HG03342 (cell line): Measurements from ENCODE around the gene TWF2.

Source experiments
- ATAC-seq: cut with Tn5 transposase; IDR thresholded peaks from one replicate; pipeline ENCODE4 v1.9.1; 2021; ENCODE audit warnings: mild to moderate bottlenecking, moderate library complexity; ENCODE audit not compliant: unreplicated experiment

TWF2 gene

DNA sequence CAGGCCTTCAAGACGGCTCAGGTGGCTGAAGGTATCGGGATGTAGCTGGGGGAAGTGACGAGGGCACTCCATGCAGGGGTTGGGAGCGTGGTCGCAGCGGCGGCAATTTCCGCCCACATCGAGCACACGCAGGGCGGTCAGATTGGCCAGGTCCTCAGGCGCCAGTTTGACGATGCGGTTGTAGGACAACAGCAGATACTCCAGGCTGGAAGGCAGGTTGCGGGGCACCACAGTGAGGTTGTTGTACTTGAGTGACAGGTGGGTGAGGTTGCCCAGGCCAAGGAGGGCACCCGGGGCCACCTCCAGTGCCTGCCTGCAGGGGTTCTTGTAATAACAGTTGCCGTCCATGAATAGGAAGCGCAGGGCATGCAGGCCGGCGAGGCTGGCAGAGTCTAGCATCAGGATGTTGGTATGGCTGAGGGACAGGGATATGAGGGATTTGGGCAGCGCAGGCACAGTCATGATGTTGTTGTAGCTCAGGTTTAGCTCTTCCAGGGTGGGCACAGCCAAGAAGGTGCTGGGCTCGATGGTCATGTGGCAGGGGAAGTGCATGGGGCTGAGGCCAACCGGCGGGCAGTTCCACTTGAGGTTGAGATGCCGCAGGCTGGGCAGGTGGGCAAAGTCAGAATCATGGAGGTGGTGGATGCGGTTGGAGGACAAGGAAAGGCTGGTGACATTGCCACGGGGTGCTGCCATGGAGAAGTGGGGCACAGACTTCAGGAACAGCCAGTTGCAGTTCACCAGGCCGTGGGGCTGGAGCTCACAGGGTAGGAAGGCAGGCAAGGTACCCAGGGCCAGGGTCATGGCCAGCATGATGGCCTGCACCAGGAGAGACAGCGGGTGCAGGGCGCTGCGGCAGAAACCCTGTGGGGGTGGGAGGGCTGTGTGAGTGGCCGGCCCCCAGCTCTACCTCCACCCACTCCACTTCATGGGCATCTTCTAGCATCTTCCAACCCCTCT, 15.2 kb downstream of the TWF2 start:
- ATAC-seq = no peak

DNA sequence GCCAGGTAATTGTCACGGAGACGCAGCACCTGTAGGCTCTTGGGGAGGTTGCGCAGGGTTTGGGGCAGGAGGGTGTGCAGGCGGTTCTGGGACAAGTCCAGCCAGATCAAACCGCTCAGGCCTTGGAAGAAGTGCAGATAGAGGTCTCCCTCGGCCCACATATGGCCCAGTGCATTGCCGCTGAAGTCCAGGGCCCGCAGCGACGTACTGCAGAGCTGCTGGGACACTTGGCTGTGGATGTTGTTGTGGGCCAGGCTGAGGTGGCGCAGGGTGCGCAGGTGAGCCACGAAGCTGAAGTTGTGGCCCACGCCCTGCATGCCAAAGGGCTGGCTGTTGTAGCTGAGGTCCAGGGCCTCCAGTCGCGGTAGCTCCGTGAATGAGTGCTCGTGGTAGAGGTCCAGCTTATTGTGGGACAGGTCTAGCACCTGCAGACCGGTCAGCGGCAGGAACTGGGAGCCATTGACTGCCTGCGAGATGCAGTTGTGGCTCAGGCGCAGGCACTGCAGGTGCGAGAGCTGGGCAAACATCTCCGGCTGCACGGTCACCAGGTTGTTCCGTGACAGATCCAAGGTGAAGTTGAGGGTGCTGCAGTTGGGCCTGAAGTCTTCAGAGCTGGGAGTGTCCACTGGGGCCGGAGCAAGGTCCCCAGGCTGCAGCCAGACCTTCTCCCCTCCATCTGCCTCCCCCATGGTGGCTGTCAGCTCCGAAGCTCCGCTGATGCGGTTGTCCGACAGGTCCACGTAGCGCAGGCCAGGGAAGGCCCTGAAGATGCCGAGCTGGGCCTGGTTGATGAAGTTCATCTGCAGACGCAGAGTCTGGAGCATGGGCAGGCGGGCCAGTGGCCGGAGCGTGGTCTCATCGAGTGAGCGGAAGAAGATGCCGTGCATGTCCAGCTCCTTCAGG, 16.4 kb downstream of the TWF2 start:
- ATAC-seq = no peak

DNA sequence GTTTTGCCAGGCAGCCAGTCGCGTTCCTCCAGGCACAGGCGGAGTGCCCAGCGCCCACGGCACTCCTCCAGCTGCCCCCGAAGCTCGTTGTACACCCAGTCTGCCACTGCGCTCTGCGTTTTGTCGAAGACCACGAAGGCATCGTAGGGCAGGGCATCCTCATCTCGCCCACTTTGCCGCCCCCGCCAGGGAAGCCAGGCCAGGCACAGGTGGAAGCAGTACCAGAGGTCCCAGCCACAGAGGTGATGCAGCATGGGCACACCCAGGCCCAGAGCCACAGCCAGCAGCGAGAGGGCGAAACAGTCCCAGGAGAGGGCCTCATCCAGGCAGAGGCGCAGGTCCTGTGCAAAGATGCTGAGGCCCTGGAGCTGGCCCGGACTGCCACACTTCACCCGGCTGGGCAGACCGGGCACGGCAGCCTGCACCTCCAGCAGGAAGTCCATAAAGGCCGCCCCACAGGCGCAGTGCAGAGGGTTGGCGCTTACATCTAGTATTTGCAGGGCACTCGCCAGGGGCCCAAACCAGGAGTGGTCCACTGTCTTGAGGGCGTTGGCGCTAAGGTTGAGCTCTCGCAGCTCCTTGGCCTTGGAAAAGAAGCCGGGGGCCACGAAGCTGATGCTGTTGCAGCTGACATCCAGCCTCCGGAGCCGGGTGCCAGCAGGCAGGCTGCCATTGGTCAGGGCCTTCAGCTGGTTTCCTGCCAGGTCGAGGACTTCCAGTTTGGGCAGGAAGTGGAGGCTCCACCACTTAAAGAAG, 17.2 kb downstream of the TWF2 start:
- no peak for ATAC-seq

DNA sequence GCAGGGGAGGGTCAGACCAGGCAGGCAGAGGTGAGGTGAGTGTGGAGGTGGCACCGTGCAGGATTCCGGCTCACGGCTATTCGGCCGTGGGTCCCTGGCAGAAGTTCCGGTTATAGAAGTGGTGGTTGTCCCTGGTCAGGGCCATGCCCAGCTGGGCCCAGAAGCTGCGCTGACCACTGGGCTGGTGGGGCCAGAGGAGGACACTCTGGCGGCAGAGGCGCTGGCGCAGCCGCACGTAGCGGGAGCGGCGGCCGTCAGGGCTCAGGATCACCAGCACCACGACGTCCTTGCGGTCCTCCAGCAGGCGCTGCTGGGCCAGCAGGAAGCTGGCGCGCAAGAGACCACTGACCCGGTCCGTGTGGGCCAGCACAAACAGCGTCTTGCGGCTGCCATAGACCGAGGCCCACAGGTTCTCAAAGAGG, 17.8 kb downstream of the TWF2 start:
- ATAC-seq = no peak

- ATAC-seq = peak; percentile 48
Measured at GRCh38 chr3:52220380-52221026, 18.5 kb downstream of the TWF2 start.

DNA sequence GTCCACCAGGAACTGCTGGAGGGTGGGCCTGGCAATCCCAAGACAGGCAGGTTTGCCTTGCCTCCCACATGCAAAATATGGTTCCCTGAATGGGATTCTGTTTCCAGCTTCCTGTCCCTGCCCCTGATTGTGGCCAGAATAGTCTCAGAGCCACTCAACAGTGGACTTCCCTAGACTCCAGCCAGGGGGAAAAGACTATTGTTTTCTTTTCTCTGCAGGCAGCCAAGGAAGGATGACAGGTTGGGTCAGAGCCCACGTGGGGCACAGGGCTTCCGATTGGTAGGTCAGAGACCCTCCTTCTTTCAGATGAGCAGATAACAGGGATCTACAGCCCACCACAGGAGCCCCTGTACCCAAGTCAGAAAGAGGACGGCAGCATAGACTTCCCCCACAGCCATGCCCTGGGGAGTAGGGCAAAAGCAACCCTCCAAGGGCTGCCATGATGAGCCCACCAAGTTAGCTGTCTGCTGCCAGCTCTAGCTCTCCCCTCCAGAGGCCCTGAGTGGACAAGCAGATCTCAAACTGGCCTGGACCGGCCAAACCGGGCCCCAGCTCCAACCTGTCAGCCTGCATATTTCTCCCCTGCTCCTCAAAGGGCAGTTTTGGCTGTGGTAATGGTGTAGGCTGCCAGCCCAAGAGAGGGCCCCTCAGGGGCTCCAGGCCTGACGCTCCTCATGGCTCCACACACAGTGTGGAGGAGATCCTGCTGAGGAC, 19.9 kb downstream of the TWF2 start:
- no peak for ATAC-seq

DNA sequence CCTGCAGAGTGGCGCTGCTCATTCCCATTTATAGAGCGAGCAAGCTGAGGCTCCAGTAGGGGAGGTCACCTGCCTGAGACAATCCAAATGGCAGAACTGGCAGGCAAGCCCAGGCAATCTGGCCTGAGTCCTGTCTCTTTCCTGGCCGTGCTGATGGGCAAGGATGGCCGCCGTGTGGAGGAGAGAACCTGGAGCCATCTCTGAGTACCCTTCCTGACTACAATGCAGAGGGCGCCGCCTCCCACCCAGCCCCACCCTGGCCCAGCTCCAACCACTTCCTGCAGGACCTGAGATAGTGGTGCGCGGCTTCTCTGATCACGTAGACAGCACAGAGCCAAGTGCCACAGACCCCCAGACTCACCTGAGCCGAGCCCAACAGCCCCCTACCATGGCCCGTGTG, 20.5 kb downstream of the TWF2 start:
- no peak for ATAC-seq

DNA sequence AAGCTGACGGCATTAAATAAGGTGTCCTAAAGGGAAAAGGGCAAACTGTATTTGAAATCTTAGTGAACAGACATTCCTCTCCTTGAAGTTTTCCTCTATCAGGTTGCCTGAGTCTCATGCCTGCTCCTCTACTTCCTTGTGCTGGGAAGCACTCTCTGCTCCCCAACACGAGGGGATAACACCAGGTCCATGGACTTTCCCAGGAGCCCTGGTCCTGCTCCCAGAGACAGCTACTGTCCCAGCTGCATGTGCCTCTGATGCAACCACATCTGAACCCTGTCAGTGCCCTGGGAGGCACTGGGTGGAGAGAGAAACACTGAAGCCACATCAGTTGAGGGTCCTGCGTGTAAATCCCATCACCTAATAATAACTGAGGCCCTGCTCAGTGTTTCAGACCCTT, 20.9 kb downstream of the TWF2 start:
- ATAC-seq = no peak

GRCh38 chr3:52217409-52217805, 21.6 kb downstream of the TWF2 start:
- no peak for ATAC-seq

DNA sequence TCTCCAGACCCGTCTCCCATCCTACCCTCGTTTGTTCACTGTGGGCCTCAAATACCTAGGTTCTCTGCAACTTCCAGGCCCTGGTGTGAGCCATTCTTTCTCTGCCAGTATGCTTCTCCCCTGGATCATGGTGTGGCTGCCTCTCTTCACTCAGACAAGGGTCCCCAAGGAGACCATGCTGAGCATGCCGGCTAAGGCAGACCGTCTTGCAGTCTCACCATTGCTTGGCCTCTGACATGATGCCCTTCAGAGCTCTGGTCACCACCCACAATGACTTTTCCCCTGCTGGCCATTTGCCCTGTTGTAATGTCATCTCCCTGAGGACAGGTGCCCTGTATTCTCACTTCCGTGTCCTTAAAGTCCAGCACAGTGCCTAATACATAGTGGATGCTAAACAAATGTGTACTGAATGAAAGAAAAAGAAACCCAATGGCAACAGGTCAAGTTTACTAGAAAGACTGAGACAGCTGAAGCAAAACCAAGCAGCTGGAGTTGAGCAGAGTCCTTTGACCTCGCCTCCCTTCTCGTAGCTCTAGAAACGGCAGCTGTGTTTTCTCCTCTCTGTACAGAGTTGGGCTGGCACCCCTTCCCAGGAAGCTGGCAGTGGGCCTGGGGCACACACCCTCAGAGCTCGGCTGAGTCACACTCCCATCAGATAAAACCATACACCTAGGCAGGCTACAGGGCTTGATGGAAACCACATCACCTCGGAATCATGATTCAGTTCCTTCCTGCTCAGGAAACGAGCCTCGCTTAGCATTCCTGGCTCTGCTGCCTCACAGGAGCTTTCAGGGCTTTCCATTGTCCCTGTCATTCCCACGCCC, 22.2 kb downstream of the TWF2 start:
- ATAC-seq = no peak

GRCh38 chr3:52215351-52215750, 23.6 kb downstream of the TWF2 start:
- no peak for ATAC-seq

- no peak for ATAC-seq
Measured at GRCh38 chr3:52213901-52214300, 25.1 kb downstream of the TWF2 start.

- no peak for ATAC-seq
Measured at GRCh38 chr3:52213005-52213404, 26.0 kb downstream of the TWF2 start.

DNA sequence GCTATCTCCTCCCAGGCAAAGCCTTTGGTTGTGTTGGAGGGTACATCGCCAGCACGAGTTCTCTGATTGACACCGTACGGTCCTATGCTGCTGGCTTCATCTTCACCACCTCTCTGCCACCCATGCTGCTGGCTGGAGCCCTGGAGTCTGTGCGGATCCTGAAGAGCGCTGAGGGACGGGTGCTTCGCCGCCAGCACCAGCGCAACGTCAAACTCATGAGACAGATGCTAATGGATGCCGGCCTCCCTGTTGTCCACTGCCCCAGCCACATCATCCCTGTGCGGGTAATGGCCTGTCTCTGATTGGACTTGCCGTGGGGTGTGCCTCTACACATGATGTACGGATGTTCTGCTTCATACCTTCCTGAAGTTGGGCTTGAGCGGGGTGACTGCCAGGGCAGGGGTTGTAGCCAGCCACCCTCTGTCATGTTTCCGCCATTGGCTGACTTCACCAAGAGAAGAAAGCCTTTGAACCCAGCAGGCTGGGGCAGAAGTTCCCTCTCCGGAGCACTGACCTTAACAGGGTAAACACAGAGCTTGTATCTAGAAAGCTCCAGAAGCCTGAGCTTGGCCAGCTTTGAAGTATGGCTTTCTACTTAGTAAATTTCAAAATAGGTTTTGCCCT, 27.6 kb downstream of the TWF2 start:
- ATAC-seq = no peak

DNA sequence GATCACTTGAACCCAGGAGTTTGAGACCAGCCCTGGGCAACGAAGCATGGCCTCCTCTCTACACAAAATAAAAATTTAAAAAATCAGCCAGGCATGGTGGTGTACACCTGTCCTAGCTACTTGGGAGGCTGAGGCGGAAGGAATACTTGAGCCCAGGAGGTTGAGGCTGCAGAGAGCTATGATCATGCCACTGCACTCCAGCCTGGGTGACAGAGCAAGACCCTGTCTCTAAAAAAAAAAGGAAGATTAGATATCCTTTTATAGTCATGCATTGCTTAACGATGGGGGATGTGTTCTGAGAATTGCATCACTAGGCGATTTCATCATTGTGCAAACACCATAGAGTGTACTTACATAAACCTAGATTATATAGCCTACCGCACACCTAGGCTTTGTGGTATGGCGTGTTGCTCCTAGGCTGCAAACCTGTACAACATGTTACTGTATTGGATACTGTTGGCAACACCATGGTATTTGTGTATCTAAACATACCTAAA, 28.4 kb downstream of the TWF2 start:
- ATAC-seq = no peak

- no peak for ATAC-seq
Measured at GRCh38 chr3:52210037-52210436, 28.9 kb downstream of the TWF2 start.

DNA sequence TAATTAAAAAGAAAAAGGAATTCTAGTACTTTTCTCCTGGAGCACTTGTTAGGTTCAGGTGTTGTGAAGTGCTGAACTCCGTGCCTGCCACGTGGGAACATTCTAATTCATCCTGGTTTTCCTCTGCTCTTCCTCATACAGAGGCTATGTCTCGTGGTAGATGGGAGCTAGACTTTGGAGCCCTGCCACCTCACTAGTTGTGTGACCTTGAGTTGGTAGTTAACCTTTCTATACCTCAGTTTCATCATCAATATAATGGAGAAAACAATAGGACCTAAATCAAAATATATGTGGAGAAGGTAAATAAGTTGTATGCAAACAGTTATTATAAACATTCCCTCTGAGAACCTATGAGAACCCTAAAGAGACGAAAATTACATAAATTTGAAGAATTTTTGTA, 30.4 kb downstream of the TWF2 start:
- ATAC-seq = no peak

DNA sequence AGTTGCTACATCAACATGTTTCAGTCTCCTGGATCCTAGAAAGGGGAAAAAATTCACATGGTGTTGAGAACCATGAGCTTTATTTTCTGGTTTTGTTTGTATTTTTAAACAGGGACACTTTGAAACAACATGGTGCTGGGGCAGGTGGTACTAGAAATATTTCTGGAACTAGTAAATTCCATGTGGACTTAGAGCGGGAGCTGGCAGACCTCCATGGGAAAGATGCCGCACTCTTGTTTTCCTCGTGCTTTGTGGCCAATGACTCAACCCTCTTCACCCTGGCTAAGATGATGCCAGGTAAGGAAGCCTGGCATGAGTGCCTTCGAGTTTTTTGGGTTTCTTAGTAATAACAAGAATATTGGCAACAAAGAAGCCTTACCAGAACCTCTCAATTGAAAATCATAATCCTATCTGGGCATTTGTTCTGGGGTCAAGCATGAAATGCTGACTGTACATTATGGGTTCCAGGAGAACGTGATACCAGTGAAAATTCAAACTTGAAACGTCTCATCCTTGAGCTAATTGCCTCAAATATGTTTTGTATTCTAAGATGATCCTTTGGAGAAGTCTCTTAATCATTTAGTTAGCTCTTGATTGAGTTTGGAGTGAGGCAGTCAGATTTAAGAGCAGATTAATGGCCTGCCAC, 33.1 kb downstream of the TWF2 start:
- ATAC-seq = no peak
